HEK293 (cell line): ENCODE measurements around the gene TEF.

Source experiments
- MEIS1 ChIP-seq: sonication (generic); formaldehyde crosslinking; IDR thresholded peaks from 2 replicates; pipeline ENCODE4 v1.8.1; 2022; ENCODE audit warnings: missing genetic modification reagents, mild to moderate bottlenecking, borderline replicate concordance
- ZBTB1 ChIP-seq: fragments of 450-650 bp; formaldehyde crosslinking; IDR thresholded peaks from 2 replicates; pipeline ENCODE4 v1.5.1; 2016; ENCODE audit warnings: missing biosample characterization, missing genetic modification characterization
- ZNF10 ChIP-seq: fragments of 450-650 bp; formaldehyde crosslinking; IDR thresholded peaks from 2 replicates; pipeline ENCODE4 v1.5.1; 2017; ENCODE audit warnings: missing biosample characterization, missing genetic modification characterization
- ZNF112 ChIP-seq: fragments of 450-650 bp; formaldehyde crosslinking; IDR thresholded peaks from 2 replicates; pipeline ENCODE4 v1.5.0; 2017; ENCODE audit warnings: missing biosample characterization, missing genetic modification characterization
- ZNF274 ChIP-seq, 2 experiments: fragments of 200-500 bp in 1 of 2; fragments of 450-650 bp in 1 of 2; sonication (Bioruptor generic) in 1 of 2; formaldehyde crosslinking in 1 of 2; IDR thresholded peaks; 2 replicates each; pipeline versions ENCODE4 v1.5.1 to v1.6.1; 2014 to 2016; ENCODE audit warnings: borderline replicate concordance in 1 of 2, inconsistent platforms in 1 of 2, low read length in 1 of 2, missing biosample characterization in 1 of 2, missing genetic modification characterization in 1 of 2
- ZNF473 ChIP-seq: fragments of 450-650 bp; formaldehyde crosslinking; IDR thresholded peaks from 2 replicates; pipeline ENCODE4 v1.5.1; 2017; ENCODE audit warnings: missing biosample characterization, missing genetic modification characterization
- ZNF555 ChIP-seq: fragments of 450-650 bp; formaldehyde crosslinking; conservative IDR thresholded peaks from 2 replicates; pipeline ENCODE4 v1.5.1; 2017; ENCODE audit warnings: missing biosample characterization, mild to moderate bottlenecking, missing genetic modification characterization, inconsistent platforms
- ZSCAN16 ChIP-seq: fragments of 450-650 bp; formaldehyde crosslinking; IDR thresholded peaks from 2 replicates; pipeline ENCODE4 v1.5.1; 2016; ENCODE audit warnings: missing biosample characterization, missing genetic modification characterization
- TF ChIP-seq, protein P1 (sequence below): fragments of 450-650 bp; formaldehyde crosslinking; IDR thresholded peaks from 2 replicates; pipeline ENCODE4 v1.5.1; 2016; ENCODE audit warnings: missing biosample characterization, missing genetic modification characterization
- TF ChIP-seq, protein P2 (sequence below): fragments of 450-650 bp; formaldehyde crosslinking; IDR thresholded peaks from 2 replicates; pipeline ENCODE4 v1.5.1; 2016; ENCODE audit warnings: missing biosample characterization, missing genetic modification characterization
- TF ChIP-seq, protein P3 (sequence below): fragments of 450-650 bp; formaldehyde crosslinking; IDR thresholded peaks from 2 replicates; pipeline ENCODE4 v1.5.1; 2016; ENCODE audit warnings: missing biosample characterization, missing genetic modification characterization
- TF ChIP-seq, protein P4 (sequence below): fragments of 450-650 bp; formaldehyde crosslinking; IDR thresholded peaks from 2 replicates; pipeline ENCODE4 v1.5.1; 2017; ENCODE audit warnings: missing biosample characterization, missing genetic modification characterization

DNA sequence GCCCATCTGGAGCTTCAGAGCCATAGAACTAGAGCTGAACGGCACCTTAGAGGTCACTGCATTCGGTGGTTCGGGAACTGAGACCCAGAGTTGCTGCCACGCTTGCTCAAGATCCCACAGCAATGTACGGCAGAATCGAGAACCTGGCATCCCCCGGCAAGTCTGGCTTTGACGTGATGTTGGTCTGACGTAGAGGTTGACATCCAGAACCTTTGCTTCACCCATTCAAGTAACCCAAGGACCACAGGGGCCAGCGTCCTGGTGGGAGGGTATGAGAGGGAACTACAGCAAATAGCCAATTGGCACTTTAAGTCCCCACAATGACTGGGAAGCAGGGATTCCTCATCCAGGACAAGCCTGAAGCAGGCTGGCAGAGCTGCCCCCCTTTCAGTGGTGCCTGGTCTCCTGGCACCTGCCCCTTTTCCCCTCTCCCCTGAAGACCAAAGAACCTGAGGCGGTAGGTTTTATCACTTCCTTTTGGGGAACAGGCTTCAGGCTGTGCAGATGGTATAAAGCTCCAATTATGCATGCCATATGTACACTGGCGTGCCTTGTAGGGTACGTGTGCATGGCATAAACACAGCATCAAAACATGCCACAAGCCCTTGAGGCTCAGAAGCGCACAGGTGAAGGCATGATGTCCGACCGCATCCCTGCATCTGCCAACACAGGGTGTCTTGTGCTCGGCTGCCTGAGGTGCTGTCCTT, 15.3 kb upstream of the TEF start:
- TF ChIP-seq, protein P1, sequence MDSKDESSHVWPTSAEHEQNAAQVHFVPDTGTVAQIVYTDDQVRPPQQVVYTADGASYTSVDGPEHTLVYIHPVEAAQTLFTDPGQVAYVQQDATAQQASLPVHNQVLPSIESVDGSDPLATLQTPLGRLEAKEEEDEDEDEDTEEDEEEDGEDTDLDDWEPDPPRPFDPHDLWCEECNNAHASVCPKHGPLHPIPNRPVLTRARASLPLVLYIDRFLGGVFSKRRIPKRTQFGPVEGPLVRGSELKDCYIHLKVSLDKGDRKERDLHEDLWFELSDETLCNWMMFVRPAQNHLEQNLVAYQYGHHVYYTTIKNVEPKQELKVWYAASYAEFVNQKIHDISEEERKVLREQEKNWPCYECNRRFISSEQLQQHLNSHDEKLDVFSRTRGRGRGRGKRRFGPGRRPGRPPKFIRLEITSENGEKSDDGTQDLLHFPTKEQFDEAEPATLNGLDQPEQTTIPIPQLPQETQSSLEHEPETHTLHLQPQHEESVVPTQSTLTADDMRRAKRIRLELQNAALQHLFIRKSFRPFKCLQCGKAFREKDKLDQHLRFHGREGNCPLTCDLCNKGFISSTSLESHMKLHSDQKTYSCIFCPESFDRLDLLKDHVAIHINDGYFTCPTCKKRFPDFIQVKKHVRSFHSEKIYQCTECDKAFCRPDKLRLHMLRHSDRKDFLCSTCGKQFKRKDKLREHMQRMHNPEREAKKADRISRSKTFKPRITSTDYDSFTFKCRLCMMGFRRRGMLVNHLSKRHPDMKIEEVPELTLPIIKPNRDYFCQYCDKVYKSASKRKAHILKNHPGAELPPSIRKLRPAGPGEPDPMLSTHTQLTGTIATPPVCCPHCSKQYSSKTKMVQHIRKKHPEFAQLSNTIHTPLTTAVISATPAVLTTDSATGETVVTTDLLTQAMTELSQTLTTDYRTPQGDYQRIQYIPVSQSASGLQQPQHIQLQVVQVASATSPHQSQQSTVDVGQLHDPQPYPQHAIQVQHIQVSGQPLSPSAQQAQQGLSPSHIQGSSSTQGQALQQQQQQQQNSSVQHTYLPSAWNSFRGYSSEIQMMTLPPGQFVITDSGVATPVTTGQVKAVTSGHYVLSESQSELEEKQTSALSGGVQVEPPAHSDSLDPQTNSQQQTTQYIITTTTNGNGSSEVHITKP (tag by site-specific recombination), result no peak
- TF ChIP-seq, protein P2, sequence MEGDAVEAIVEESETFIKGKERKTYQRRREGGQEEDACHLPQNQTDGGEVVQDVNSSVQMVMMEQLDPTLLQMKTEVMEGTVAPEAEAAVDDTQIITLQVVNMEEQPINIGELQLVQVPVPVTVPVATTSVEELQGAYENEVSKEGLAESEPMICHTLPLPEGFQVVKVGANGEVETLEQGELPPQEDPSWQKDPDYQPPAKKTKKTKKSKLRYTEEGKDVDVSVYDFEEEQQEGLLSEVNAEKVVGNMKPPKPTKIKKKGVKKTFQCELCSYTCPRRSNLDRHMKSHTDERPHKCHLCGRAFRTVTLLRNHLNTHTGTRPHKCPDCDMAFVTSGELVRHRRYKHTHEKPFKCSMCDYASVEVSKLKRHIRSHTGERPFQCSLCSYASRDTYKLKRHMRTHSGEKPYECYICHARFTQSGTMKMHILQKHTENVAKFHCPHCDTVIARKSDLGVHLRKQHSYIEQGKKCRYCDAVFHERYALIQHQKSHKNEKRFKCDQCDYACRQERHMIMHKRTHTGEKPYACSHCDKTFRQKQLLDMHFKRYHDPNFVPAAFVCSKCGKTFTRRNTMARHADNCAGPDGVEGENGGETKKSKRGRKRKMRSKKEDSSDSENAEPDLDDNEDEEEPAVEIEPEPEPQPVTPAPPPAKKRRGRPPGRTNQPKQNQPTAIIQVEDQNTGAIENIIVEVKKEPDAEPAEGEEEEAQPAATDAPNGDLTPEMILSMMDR (tag by site-specific recombination), result no peak
- TF ChIP-seq ZBTB1 (tag by site-specific recombination) (no peak), ZNF10 (tag by site-specific recombination) (no peak), ZNF274 (IDR thresholded peaks at IDR 0.05; ENCODE audit: low read length) (no peak), ZNF274 (tag by site-specific recombination; IDR thresholded peaks at IDR 0.05; ENCODE audit: borderline replicate concordance) (no peak), ZNF473 (tag by site-specific recombination) (no peak), ZSCAN16 (tag by site-specific recombination) (no peak), ZNF112 (no peak), MEIS1 (CRISPR knock-in tag) (no peak), ZNF555 (no peak)
- TF ChIP-seq, protein P3, sequence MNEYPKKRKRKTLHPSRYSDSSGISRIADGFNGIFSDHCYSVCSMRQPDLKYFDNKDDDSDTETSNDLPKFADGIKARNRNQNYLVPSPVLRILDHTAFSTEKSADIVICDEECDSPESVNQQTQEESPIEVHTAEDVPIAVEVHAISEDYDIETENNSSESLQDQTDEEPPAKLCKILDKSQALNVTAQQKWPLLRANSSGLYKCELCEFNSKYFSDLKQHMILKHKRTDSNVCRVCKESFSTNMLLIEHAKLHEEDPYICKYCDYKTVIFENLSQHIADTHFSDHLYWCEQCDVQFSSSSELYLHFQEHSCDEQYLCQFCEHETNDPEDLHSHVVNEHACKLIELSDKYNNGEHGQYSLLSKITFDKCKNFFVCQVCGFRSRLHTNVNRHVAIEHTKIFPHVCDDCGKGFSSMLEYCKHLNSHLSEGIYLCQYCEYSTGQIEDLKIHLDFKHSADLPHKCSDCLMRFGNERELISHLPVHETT, result no peak
- TF ChIP-seq, protein P4, sequence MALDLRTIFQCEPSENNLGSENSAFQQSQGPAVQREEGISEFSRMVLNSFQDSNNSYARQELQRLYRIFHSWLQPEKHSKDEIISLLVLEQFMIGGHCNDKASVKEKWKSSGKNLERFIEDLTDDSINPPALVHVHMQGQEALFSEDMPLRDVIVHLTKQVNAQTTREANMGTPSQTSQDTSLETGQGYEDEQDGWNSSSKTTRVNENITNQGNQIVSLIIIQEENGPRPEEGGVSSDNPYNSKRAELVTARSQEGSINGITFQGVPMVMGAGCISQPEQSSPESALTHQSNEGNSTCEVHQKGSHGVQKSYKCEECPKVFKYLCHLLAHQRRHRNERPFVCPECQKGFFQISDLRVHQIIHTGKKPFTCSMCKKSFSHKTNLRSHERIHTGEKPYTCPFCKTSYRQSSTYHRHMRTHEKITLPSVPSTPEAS, result no peak
